Nephron progenitor cell (in vitro differentiated cells): ENCODE measurements around the gene CEBPZOS.

Experiments
- DNase-seq: peaks from one replicate; pipeline ENCODE4 v3.0.0; 2021
- H3K27ac Mint-ChIP-seq: 2 replicates; pipeline ENCODE4 v1.8.0; 2021; ENCODE audit warnings: mild to moderate bottlenecking, moderate library complexity, mixed read lengths
- H3K27me3 Mint-ChIP-seq: 2 replicates; pipeline ENCODE4 v1.8.0; 2021; ENCODE audit warnings: mild to moderate bottlenecking, low read depth, mixed read lengths; ENCODE audit not compliant: poor library complexity
- H3K36me3 Mint-ChIP-seq: 2 replicates; pipeline ENCODE4 v1.8.0; 2021; ENCODE audit warnings: low read depth, mixed read lengths
- H3K4me1 Mint-ChIP-seq: 2 replicates; pipeline ENCODE4 v1.8.0; 2021; ENCODE audit warnings: mixed read lengths
- H3K4me3 Mint-ChIP-seq: 2 replicates; pipeline ENCODE4 v1.8.0; 2021; ENCODE audit warnings: mild to moderate bottlenecking, moderate library complexity, mixed read lengths
- H3K9me3 Mint-ChIP-seq: 2 replicates; pipeline ENCODE4 v1.8.0; 2021; ENCODE audit warnings: mild to moderate bottlenecking, moderate library complexity, mixed read lengths
- CTCF ChIP-seq: fragments of 200-600 bp; sonication (generic); IDR thresholded peaks from 2 replicates; pipeline ENCODE4 v1.5.0; 2021; ENCODE audit warnings: antibody characterized with exemption

The CEBPZOS gene

GRCh38 chr2:37156071-37156856 is 40.0 kb upstream of the CEBPZOS start:
- peaks cover 40% of the 10 kb centered on the region for H3K36me3 Mint-ChIP-seq
- H3K4me3 Mint-ChIP-seq = peak overlapping the region; percentile 87
- H3K4me1 Mint-ChIP-seq = peaks cover 23% of the 10 kb centered on the region
- H3K9me3 Mint-ChIP-seq = peaks cover 18% of the 10 kb centered on the region
- TF ChIP-seq CTCF = no peak
- H3K27me3 Mint-ChIP-seq = peaks cover 11% of the 10 kb centered on the region
- no peak overlapping the region for H3K27ac Mint-ChIP-seq
- DNase-seq = no peak

GRCh38 chr2:37156857-37157714 is 39.2 kb upstream of the CEBPZOS start, which contains the start of gene EIF2AK2:
EIF2AK2 (minus strand) TSS chr2:37156980; CDS start chr2:37147806, 9,174 bp downstream.
- TF ChIP-seq CTCF = no peak
- peaks cover 23% of the 10 kb centered on the region for H3K4me1 Mint-ChIP-seq
- H3K4me3 Mint-ChIP-seq = peak within 1 kb of the TSS; percentile 87
- peaks cover 19% of the 10 kb centered on the region for H3K9me3 Mint-ChIP-seq
- H3K27me3 Mint-ChIP-seq = peaks cover 11% of the 10 kb centered on the region
- peak within 1 kb of the TSS; percentile 63 for H3K27ac Mint-ChIP-seq
- peak; percentile 81 for DNase-seq
- peaks cover 33% of the 10 kb centered on the region for H3K36me3 Mint-ChIP-seq

- Mint-ChIP-seq H3K4me1 (no peaks in the 10 kb centered on the region), H3K36me3 (peaks cover 12% of the 10 kb centered on the region), H3K4me3 (no peak overlapping the region), H3K27me3 (no peaks in the 10 kb centered on the region), H3K27ac (no peak overlapping the region), H3K9me3 (peaks cover 42% of the 10 kb centered on the region)
- no peak for DNase-seq
- TF ChIP-seq CTCF = no peak
Measured at GRCh38 chr2:37164757-37165156, 31.5 kb upstream of the CEBPZOS start.

GRCh38 chr2:37167636-37168180 is 28.6 kb upstream of the CEBPZOS start:
- Mint-ChIP-seq H3K36me3 (peaks cover 12% of the 10 kb centered on the region), H3K4me1 (no peaks in the 10 kb centered on the region), H3K27ac (no peak overlapping the region)

More at GRCh38 chr2:37167636-37168180, 28.6 kb upstream of the CEBPZOS start:
- TF ChIP-seq CTCF = no peak
- peaks cover 4% of the 10 kb centered on the region for H3K27me3 Mint-ChIP-seq
- H3K4me3 Mint-ChIP-seq = no peak overlapping the region
- peaks cover 36% of the 10 kb centered on the region for H3K9me3 Mint-ChIP-seq
- DNase-seq = no peak
